T-helper 9 cell (primary cell): Measurements from ENCODE around the gene HM13.
"Not testable (repeated sequence)": the region's sequence is repeated elsewhere in the genome, so short reads cannot be mapped to it uniquely, and the experiment has no call there.

Experiments
- DNase-seq: peaks from one replicate; pipeline ENCODE4 v3.0.0-alpha.2; 2020

The HM13 gene

GRCh38 chr20:31612271-31612640 is 98.0 kb downstream of the HM13 start:
- not testable (repeated sequence) for DNase-seq

GRCh38 chr20:31615416-31615815 is 101.2 kb downstream of the HM13 start:
- no peak for DNase-seq

GRCh38 chr20:31617432-31618104 is 103.3 kb downstream of the HM13 start:
- DNase-seq = no peak
